Natural killer cell (primary cell): ENCODE data around the gene COQ3. TPM values are rescaled to one million over a fixed set of nuclear protein-coding genes. Genes with fewer than 3 reads are reported as not detected.

Experiments
- ATAC-seq, 3 donors: fragments of 150-1000 bp in 2 of 3; fragments of 200-7000 bp in 1 of 3; cut with Tn5 transposase; 1 replicate in 1 of 3; 2 replicates in 2 of 3; pipeline ENCODE4 v1.10.0; 2021; ENCODE audit warnings: mild to moderate bottlenecking in 2 of 3, moderate library complexity in 2 of 3
- DNase-seq, 2 donors: peaks; one replicate each; pipeline versions ENCODE4 v3.0.0 to v3.0.0-alpha.2; 2013 to 2021; ENCODE audit warnings: mixed read lengths in 1 of 2
- H3K27ac ChIP-seq: one replicate; pipeline ENCODE4 v1.5.1; 2013; ENCODE audit warnings: mild to moderate bottlenecking, low read length
- H3K27me3 ChIP-seq: one replicate; pipeline ENCODE4 v1.6.1; 2013; ENCODE audit warnings: low read length; ENCODE audit not compliant: control insufficient read depth, insufficient read depth
- H3K36me3 ChIP-seq: one replicate; pipeline ENCODE4 v1.6.1; 2013; ENCODE audit warnings: low read length; ENCODE audit not compliant: control insufficient read depth, insufficient read depth
- H3K4me1 ChIP-seq: one replicate; pipeline ENCODE4 v1.6.1; 2013; ENCODE audit warnings: low read length; ENCODE audit not compliant: control insufficient read depth, insufficient read depth
- H3K4me3 ChIP-seq: one replicate; pipeline ENCODE4 v1.5.1; 2013; ENCODE audit warnings: low read length
- H3K9me3 ChIP-seq: one replicate; pipeline ENCODE4 v1.6.1; 2013; ENCODE audit warnings: low read length; ENCODE audit not compliant: control insufficient read depth, insufficient read depth
- H3K27ac Mint-ChIP-seq, 2 donors: one replicate each; pipeline ENCODE4 v1.8.0; 2022; ENCODE audit warnings: mild to moderate bottlenecking in 2 of 2, mixed read lengths in 2 of 2, moderate library complexity in 1 of 2
- H3K27me3 Mint-ChIP-seq, 2 donors: one replicate each; pipeline ENCODE4 v1.8.0; 2022; ENCODE audit warnings: low read depth in 2 of 2, mixed read lengths in 2 of 2
- H3K36me3 Mint-ChIP-seq: one replicate; pipeline ENCODE4 v1.8.0; 2022; ENCODE audit warnings: mixed read lengths
- H3K4me1 Mint-ChIP-seq, 2 donors: one replicate each; pipeline ENCODE4 v1.8.0; 2022; ENCODE audit warnings: mixed read lengths in 2 of 2
- H3K4me3 Mint-ChIP-seq: one replicate; pipeline ENCODE4 v1.8.0; 2022; ENCODE audit warnings: mild to moderate bottlenecking, moderate library complexity, mixed read lengths
- H3K9me3 Mint-ChIP-seq, 2 donors: one replicate each; pipeline ENCODE4 v1.8.0; 2022; ENCODE audit warnings: mixed read lengths in 2 of 2
- CTCF ChIP-seq: fragments of 200-600 bp; IDR thresholded peaks from one replicate; pipeline ENCODE4 v1.8.0; 2022; ENCODE audit warnings: antibody characterized with exemption
- WGBS: methylation state at CpG from one replicate; pipeline ENCODE4 v1.1.7; 2013; ENCODE audit warnings: missing lambda C conversion rate; ENCODE audit not compliant: insufficient coverage; 5-methylcytosine and 5-hydroxymethylcytosine counted together
- intact Hi-C: fragments of 100-400 bp; cut with micrococcal nuclease; formaldehyde crosslinking; loops from one replicate; pipeline ENCODE4 v1.14.2; 2022
- total RNA-seq, 4 donors: library from RNA; stranded (reverse); fragments of 120-200 nt in 1 of 4; gene quantifications; one replicate each; pipeline versions ENCODE4 v1.2.3 to v1.2.4, GENCODE V29; 2013 to 2022

Gene COQ3, protein sequence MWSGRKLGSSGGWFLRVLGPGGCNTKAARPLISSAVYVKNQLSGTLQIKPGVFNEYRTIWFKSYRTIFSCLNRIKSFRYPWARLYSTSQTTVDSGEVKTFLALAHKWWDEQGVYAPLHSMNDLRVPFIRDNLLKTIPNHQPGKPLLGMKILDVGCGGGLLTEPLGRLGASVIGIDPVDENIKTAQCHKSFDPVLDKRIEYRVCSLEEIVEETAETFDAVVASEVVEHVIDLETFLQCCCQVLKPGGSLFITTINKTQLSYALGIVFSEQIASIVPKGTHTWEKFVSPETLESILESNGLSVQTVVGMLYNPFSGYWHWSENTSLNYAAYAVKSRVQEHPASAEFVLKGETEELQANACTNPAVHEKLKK
- 1 to 10 TPM; 2.5 to 3.7 (median 2.6) TPM for total RNA-seq
- 5.0 TPM for total RNA-seq (2013)

- peak within 1 kb of the TSS; percentile 58 for H3K27ac ChIP-seq
Observed at GRCh38 chr6:99393698-99394531, at the start of gene COQ3. TSS of gene COQ3 (minus strand) at chr6:99394195. CDS start at chr6:99394179, 16 bp downstream.

DNA sequence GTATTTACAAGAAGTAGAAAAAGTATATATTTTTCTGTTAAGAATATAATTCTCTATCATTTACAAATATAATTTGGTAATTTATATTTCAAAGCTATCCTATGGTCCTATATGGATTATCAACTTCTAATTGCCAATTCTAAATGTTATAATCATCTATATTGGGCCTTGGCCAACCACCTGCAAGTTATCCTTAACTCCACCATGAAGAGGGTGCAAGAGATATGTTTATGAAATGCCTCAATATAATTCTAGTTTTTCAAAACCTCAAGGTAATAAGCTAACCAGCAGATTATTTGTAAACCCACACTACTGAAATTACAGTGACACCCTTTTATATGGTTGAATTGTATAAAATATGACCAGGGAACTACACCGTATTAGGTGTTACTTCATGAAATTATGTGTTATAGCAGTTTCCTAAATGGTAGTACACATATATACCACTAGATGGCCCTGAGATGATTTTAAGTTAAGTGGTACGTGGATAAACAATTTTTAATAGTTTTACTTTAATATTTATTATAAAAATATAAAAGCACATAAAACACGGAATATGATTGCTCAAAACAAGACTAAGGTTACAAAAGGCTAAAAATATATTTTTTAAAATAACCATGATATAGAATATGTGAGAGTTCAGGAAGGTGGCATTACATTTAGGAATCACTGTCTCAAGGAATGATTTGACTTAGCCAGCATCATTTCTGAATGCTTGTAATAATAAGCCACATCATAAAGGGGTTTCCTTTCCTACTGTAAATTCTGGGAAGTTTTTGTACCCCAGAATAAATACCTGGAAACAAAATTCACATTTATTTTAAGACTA, 40.9 kb upstream of the COQ3 start:
- intact Hi-C loops: no loop called here
- no peaks in the 10 kb centered on the region for H3K36me3 Mint-ChIP-seq
- Histone ChIP-seq H3K27me3 (no peaks in the 10 kb centered on the region), H3K4me3 (no peak overlapping the region), H3K36me3 (peaks cover 7% of the 10 kb centered on the region), H3K9me3 (no peaks in the 10 kb centered on the region), H3K27ac (no peak overlapping the region), H3K4me1 (no peaks in the 10 kb centered on the region)
- ATAC-seq (peak; percentile 69 to 72 (median 71)), DNase-seq (peak in 1 of 2 donors; percentile 60)
- H3K9me3 Mint-ChIP-seq: no peaks in the 10 kb centered on the region
- WGBS: no CpG with 5 or more reads among the region's 3 CpGs
- no peaks in the 10 kb centered on the region for H3K27me3 Mint-ChIP-seq
- no peak overlapping the region for H3K27ac Mint-ChIP-seq
- peak; percentile 79 for TF ChIP-seq CTCF
- no peak overlapping the region for H3K4me3 Mint-ChIP-seq
- H3K4me1 Mint-ChIP-seq: no peaks in the 10 kb centered on the region

More at GRCh38 chr6:99393698-99394531, at the start of gene COQ3:
- Histone ChIP-seq H3K4me1 (peaks cover 4% of the 10 kb centered on the region), H3K4me3 (peak within 1 kb of the TSS; percentile 83), H3K36me3 (peaks cover 3% of the 10 kb centered on the region), H3K9me3 (no peaks in the 10 kb centered on the region), H3K27me3 (no peaks in the 10 kb centered on the region)
- ATAC-seq: peak; percentile 71 to 82 (median 77)
- WGBS: 14% methylated on average over 56 of the region's 56 CpGs
- intact Hi-C loops: no loop called here
- H3K27ac Mint-ChIP-seq: peak within 1 kb of the TSS; percentile 79 to 86
- H3K27me3 Mint-ChIP-seq: no peaks in the 10 kb centered on the region
- H3K4me1 Mint-ChIP-seq: peaks cover 6 to 8% of the 10 kb centered on the region in 2 donors
- no peaks in the 10 kb centered on the region for H3K36me3 Mint-ChIP-seq
- no peak for TF ChIP-seq CTCF
- peak within 1 kb of the TSS; percentile 95 for H3K4me3 Mint-ChIP-seq
- H3K9me3 Mint-ChIP-seq: no peaks in the 10 kb centered on the region
- peak; percentile 57 to 75 for DNase-seq

DNA sequence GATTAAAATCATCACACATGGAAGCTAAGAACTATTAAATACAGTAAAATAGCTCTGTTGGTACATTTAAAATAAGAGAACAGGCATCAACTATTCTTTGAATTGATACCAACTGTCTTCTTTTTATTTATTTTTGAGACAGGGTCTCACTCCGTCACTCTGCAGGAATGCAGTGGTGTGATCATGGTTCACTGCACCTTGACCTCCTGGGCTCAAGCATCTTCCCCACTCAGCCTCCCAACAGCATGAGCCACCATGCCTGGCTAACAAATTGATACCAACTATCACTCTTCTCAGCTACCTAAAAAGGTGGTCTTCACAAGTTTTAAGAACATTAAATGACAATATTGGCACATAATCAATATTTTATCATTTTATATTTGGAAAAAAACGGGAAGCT, 38.9 kb upstream of the COQ3 start:
- no peaks in the 10 kb centered on the region for H3K36me3 Mint-ChIP-seq
- intact Hi-C loops: no loop called here
- H3K27me3 ChIP-seq: no peaks in the 10 kb centered on the region
- DNase-seq: no peak
- H3K4me1 Mint-ChIP-seq: peaks cover 0 to 6% of the 10 kb centered on the region in 2 donors
- H3K27me3 Mint-ChIP-seq: no peaks in the 10 kb centered on the region
- H3K27ac Mint-ChIP-seq: no peak overlapping the region
- 100% methylated on average over 1 of the region's 2 CpGs for WGBS
- TF ChIP-seq CTCF: no peak
- no peak overlapping the region for H3K4me3 Mint-ChIP-seq
- no peaks in the 10 kb centered on the region for H3K9me3 ChIP-seq
- no peaks in the 10 kb centered on the region for H3K4me1 ChIP-seq
- ATAC-seq: no peak
- H3K36me3 ChIP-seq: peaks cover 7% of the 10 kb centered on the region
- H3K4me3 ChIP-seq: no peak overlapping the region
- no peak overlapping the region for H3K27ac ChIP-seq
- no peaks in the 10 kb centered on the region for H3K9me3 Mint-ChIP-seq
